ENCODE results near the gene RSRC1.

DNA sequence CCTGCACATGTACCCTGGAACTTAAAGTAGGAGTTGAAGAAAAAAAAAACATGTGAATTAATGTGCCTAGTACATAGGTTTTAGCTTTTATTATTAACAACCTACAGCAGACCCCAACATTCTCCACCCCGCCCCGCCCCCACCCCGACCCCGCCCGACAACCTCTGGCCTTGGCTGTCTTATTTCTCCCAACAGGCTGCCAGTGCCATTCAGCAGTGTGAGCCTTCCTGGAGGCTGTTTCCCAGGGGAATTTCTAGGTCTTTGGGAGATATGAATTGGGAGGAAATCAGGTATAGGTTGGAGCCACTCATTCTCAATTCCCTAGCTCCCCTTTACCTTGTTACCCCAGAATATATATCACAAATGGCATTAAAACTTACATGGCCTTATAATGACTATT, 452.8 kb downstream of the RSRC1 start:
- no peak for TF ChIP-seq POLR2AphosphoS5 (IDR thresholded peaks at IDR 0.05; ENCODE audit: low read depth, low read length)
- no peak for TF ChIP-seq POLR2A (IDR thresholded peaks at IDR 0.05; ENCODE audit: low read depth, low read length)
